GM10847 (cell line): Measurements from ENCODE around the gene KIF1B.

Experiments used
- POLR2A ChIP-seq: IDR thresholded peaks from 2 replicates; pipeline ENCODE4 v1.6.1; 2011; ENCODE audit not compliant: insufficient read length; ENCODE audit errors: extremely low read depth

Gene KIF1B

GRCh38 chr1:10322821-10323220, 112.5 kb downstream of the KIF1B start:
- TF ChIP-seq POLR2A: no peak

DNA sequence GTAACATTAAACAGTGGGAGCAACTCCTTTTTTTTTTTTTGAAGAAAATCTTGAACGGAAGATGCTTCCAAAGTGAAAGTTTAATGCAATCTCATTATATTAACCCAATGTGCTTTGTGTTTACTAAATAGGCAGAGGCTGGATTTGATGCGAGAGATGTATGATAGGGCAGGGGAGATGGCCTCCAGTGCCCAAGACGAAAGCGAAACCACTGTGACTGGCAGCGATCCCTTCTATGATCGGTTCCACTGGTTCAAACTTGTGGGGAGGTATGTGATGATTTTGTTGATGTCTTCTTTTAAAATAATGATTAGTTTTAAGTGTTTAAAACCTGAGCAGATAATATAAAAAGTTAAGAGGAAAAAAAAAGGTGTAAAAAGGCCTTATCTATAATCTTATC, 114.3 kb downstream of the KIF1B start:
- no peak for TF ChIP-seq POLR2A

- no peak for TF ChIP-seq POLR2A
Measured at GRCh38 chr1:10325521-10325920, 115.2 kb downstream of the KIF1B start.

- no peak for TF ChIP-seq POLR2A
Measured at GRCh38 chr1:10326251-10326650, 115.9 kb downstream of the KIF1B start.

DNA sequence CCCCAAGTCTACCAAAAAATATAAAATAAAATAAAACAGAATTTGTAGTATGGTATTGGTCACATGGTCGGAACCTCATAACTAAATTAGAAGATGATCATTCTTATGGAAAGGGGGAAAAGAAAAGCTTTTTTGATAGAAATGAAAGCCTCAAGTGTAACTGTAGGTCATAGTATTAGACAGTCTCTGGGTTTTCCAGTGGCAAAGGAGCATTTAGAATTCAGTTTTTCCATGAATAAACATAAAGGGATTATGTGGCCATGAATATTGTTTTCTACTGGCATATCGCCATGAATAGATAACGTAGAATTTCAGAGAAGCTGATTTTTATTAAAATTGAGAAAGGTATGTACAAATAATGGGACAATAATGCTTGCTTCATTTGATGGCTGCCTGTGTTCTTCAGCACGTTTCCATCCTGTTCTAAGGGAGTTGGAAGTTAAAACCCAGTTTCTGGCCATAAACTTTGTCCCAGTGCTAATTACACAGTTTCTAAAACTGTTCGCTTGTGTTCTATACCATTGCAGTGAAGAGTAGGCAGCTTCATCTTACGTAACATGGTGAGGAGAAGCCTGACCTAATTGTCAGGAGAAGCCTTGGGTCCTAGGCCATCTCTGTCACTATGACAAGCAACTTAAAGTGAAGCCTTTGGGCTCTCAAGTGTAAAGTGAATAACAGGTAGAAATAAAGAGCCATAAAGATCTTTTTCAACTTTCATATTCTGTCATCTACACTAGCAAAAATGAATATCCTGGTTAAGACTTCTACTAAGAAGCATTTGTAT, 118.0 kb downstream of the KIF1B start:
- TF ChIP-seq POLR2A: no peak

GRCh38 chr1:10337436-10337835, 127.1 kb downstream of the KIF1B start:
- no peak for TF ChIP-seq POLR2A

DNA sequence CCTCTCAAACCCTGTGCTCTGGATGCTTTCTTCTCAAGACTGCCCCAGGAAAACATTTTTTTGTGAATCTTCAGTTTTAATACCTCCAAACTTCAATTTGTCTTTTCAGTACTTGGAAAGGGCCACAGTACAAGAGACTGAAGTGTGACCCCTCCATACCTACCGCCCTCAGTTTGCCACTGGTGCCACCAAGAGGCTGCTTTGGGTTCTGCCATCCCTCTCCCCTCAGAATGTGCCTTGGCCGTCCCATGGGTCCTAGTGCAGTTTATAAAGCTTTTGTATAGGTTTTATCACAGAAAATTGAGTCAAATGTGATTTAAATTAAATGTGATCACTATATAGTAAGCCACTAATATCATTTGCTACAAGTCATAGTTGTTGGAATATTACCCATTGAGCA, 127.7 kb downstream of the KIF1B start:
- TF ChIP-seq POLR2A: no peak

DNA sequence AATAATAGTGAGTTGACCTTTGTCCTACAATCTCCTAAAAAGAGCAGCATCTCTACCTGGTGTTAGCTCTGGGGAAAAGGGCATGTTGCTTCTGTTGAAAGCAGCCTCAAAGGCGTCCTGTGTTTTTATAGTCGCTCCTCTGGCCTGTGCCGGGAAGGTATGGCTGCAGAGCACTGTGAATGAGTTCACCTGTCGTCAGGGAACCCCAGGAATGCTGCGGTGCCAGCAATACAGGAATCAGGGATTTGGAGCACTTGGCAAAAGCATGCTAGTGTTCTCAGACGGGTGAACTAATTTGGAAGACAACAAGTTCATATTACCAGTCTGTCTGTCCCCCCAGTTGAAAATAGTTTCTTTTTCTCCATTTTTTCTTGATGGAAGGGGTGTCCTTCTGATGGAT, 128.2 kb downstream of the KIF1B start:
- no peak for TF ChIP-seq POLR2A

DNA sequence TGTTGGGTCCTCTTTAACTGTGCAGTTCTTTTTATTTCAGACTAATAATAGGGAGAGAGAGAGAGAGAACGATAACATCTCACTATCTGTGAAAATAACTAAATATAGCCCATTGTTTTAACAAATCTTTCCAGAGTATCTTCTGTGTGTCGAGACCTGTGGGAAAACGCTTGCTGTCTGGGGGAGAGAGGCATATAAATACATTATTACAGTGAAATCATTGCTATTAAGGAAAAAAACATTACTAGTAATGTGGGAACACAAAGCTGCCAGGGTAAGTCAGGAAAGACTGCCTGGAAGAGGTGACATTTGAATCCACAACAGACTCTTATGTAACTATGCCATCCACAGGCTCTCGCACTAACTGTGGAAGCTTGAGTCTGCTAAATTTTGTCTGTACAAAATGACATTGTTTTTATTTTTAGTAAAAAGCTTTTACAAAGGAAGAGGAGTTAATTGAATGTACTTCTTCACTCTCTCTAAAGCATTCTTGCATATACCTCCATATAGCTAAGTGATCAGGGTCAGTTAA, 128.7 kb downstream of the KIF1B start:
- no peak for TF ChIP-seq POLR2A

- TF ChIP-seq POLR2A: no peak
Measured at GRCh38 chr1:10339815-10340214, 129.4 kb downstream of the KIF1B start.

GRCh38 chr1:10340930-10341590, 130.7 kb downstream of the KIF1B start:
- no peak for TF ChIP-seq POLR2A

DNA sequence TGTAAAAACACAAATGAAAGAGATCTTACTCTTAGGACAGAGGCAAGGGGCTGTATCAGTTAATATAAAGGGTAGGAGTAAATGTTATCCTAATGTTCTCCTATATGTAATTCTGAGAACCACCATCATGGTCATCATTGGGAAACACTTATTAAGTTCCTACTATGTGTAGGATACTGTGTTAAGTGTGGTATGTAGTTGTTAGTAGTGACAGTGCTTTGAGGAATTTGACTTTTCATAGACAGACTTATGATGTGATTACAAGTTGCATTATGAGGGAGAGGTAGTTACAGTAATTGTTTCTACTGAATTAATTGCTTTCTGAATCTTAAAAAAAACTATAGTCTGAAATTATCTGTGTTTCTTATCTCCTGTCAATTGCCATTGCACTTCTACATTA, 136.7 kb downstream of the KIF1B start:
- TF ChIP-seq POLR2A: no peak

DNA sequence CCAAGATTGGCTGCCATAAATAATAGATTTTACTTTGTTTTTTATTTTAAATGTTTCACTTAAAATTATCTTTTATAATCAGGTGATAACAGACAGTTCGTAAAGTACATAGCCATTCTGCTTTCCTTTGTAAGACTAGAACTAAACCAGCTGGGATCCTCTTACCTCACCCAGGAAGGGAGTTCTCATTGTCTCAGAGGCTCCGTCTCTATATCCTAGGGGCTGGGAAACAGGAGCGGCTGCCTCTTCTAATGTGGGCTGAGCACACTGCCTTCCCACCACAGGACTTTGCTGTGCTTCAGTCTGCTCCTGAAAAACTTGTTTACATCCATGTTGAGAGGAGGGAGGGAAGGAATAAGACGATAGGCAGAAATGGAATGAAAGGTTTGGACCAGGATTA, 142.9 kb downstream of the KIF1B start:
- no peak for TF ChIP-seq POLR2A

GRCh38 chr1:10353693-10354092, 143.3 kb downstream of the KIF1B start:
- TF ChIP-seq POLR2A: no peak

DNA sequence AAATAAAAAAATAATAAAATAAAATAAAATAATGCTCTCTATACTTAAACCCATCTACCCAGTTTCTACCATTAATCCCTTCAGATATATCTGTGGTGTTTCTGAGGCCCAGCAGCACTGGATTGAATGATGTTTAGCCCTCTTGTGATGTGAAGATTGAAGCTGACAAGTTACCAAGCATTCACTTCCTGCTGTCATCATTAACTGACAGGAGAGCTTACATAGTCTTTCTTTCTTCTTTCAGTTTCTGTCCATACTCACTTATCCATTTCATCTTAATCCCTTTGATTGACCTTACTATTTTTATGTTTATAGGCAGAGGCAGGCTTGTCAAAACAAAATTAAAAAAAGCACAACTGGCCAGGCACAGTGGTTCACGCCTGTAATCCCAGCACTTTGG, 149.7 kb downstream of the KIF1B start:
- no peak for TF ChIP-seq POLR2A

GRCh38 chr1:10361515-10361914, 151.1 kb downstream of the KIF1B start:
- no peak for TF ChIP-seq POLR2A
